HepG2 (cell line): ENCODE data around the gene LMF2. TPM values are rescaled to one million over a fixed set of nuclear protein-coding genes. Genes with fewer than 3 reads are reported as not detected.

Experiments
- AGO1 ChIP-seq: fragments of 200-400 bp; formaldehyde crosslinking; IDR thresholded peaks from 2 replicates; pipeline ENCODE4 v1.6.1; 2017; ENCODE audit warnings: mild to moderate bottlenecking, low read depth, low read length, moderate library complexity; ENCODE audit not compliant: poor library complexity, severe bottlenecking
- HNRNPK ChIP-seq: fragments of 200-400 bp; formaldehyde crosslinking; IDR thresholded peaks from 2 replicates; pipeline ENCODE4 v1.6.1; 2018; ENCODE audit warnings: low read length, low read depth, moderate library complexity, mild to moderate bottlenecking; ENCODE audit not compliant: poor library complexity, severe bottlenecking
- KDM5A ChIP-seq: fragments of 200-600 bp; sonication (generic); IDR thresholded peaks from 2 replicates; pipeline ENCODE4 v1.7.0; 2018; ENCODE audit warnings: antibody characterized with exemption, mild to moderate bottlenecking, low read length, borderline replicate concordance
- RFX5 ChIP-seq: IDR thresholded peaks from 2 replicates; pipeline ENCODE4 v1.6.1; 2011; ENCODE audit warnings: low read depth, low read length, improper control_type of control experiment
- RORA ChIP-seq: sonication (generic); formaldehyde crosslinking; IDR thresholded peaks from 2 replicates; pipeline ENCODE4 v1.5.0; 2020; ENCODE audit warnings: mild to moderate bottlenecking, missing genetic modification reagents, moderate library complexity
- ZBTB20 ChIP-seq: sonication (generic); formaldehyde crosslinking; IDR thresholded peaks from 2 replicates; pipeline ENCODE4 v1.8.1; 2023; ENCODE audit warnings: missing genetic modification reagents, low read depth, mild to moderate bottlenecking, borderline replicate concordance
- ZBTB34 ChIP-seq: sonication (generic); formaldehyde crosslinking; IDR thresholded peaks from 2 replicates; pipeline ENCODE4 v1.8.0; 2022; ENCODE audit warnings: mild to moderate bottlenecking, missing genetic modification reagents
- ZC3H13 ChIP-seq: sonication (generic); formaldehyde crosslinking; IDR thresholded peaks from 2 replicates; pipeline ENCODE4 v1.8.1; 2023; ENCODE audit warnings: mild to moderate bottlenecking, missing genetic modification reagents, moderate library complexity
- ZFP90 ChIP-seq: sonication (generic); formaldehyde crosslinking; IDR thresholded peaks from 2 replicates; pipeline ENCODE4 v1.8.0; 2022; ENCODE audit warnings: missing genetic modification reagents, mild to moderate bottlenecking, inconsistent platforms, borderline replicate concordance
- ZNF230 ChIP-seq: sonication (generic); formaldehyde crosslinking; IDR thresholded peaks from 2 replicates; pipeline ENCODE4 v1.4.0; 2020; ENCODE audit warnings: mild to moderate bottlenecking, missing genetic modification reagents
- polyA plus RNA-seq, 8 experiments: library from polyadenylated mRNA; depleted of rRNA in 3 of 8; stranded (reverse) in 7 of 8; unstranded in 1 of 8; fragments of >200 nt; fragmentation: Illumina TruSeq in 4 of 8; extraction: Trizol in 4 of 8; gene quantifications; 2 replicates each; pipeline versions ENCODE4 v1.2.1 to v1.2.3, GENCODE V29; 2011 to 2016; ENCODE audit warnings: low read depth in 4 of 8, missing spikeins in 1 of 8, mixed read lengths in 1 of 8; ENCODE audit not compliant: insufficient read depth in 1 of 8
- total RNA-seq, 5 experiments: library from RNA; depleted of rRNA; stranded (reverse); fragments of >200 nt; fragmentation: Illumina TruSeq; extraction: Trizol; gene quantifications; 2 replicates each; pipeline ENCODE4 v1.2.3, GENCODE V29; 2016; ENCODE audit warnings: low read depth in 1 of 5
- TF ChIP-seq, protein P1 (sequence below): sonication (generic); formaldehyde crosslinking; IDR thresholded peaks from 2 replicates; pipeline ENCODE4 v1.5.0; 2020; ENCODE audit warnings: missing genetic modification reagents, mild to moderate bottlenecking, borderline replicate concordance
- TF ChIP-seq, protein P2 (sequence below): sonication (generic); formaldehyde crosslinking; IDR thresholded peaks from 2 replicates; pipeline ENCODE4 v1.5.0; 2020; ENCODE audit warnings: missing genetic modification reagents
- TF ChIP-seq, protein P3 (sequence below): sonication (generic); formaldehyde crosslinking; IDR thresholded peaks from 2 replicates; pipeline ENCODE4 v1.8.0; 2022; ENCODE audit warnings: low read depth, missing genetic modification reagents
- TF ChIP-seq, protein P4 (sequence below), 2 experiments: fragments of 450-650 bp in 1 of 2; sonication (generic) in 1 of 2; formaldehyde crosslinking in 1 of 2; IDR thresholded peaks; 2 replicates each; pipeline versions ENCODE4 v1.6.1 to v1.8.0; 2016 to 2022; ENCODE audit warnings: antibody characterized with exemption in 1 of 2, mild to moderate bottlenecking in 1 of 2, missing genetic modification reagents in 1 of 2

LMF2 gene
- total and polyA plus RNA-seq, 2 of the 13 experiments (the other 11 are each of a cell fraction or from before 2014, with no cell fraction given) = 23.3 to 30.6 TPM

DNA sequence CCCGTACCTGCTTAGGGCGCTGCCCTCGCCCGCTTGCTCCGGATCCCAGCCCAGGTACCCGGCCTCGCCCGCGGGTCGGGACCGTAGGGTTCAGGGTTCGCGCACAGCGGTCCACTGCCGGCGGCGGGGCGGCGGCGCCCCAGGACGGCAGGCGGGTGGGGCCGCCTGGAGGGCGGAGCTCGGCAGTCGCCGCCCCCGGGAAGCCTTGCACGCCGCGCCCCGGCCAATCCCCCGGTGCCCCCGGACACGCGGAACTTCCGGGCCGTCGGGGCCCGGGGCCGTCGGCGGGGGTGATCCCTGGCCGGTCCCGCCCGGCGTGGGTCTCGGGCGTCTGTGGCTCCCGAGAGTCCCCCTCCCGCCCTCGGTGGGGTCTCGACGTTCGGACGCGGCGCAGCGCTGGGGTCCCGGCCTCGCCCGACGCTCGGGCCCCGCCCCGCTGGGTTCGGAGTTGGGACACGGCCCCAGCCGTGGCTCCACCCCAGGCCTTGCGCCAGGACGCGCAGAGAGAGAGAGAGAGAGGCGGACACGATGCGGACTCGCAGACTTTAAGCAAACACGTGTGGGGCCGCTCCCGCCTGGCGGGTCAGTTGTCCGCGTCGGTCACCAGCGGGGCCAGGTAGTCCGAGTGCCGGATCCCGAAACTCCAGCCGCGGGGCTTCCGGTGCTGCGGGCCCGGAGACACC, 22.5 kb upstream of the LMF2 start, which contains the start of gene TYMP (continued):
- no peak for TF ChIP-seq AGO1
- TF ChIP-seq ZBTB34 (CRISPR knock-in tag) = no peak
- TF ChIP-seq, protein P1, sequence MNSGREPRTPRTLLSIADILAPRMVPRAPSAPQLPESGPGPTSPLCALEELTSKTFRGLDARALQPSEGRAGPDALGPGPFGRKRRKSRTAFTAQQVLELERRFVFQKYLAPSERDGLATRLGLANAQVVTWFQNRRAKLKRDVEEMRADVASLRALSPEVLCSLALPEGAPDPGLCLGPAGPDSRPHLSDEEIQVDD = no peak
- TF ChIP-seq HNRNPK = peak; percentile 71
- TF ChIP-seq RORA = no peak
- no peak for TF ChIP-seq ZNF230 (CRISPR knock-in tag)
- no peak for TF ChIP-seq RFX5
- no peak for TF ChIP-seq ZBTB20 (CRISPR knock-in tag)
- TF ChIP-seq, protein P2, sequence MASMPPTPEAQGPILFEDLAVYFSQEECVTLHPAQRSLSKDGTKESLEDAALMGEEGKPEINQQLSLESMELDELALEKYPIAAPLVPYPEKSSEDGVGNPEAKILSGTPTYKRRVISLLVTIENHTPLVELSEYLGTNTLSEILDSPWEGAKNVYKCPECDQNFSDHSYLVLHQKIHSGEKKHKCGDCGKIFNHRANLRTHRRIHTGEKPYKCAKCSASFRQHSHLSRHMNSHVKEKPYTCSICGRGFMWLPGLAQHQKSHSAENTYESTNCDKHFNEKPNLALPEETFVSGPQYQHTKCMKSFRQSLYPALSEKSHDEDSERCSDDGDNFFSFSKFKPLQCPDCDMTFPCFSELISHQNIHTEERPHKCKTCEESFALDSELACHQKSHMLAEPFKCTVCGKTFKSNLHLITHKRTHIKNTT (CRISPR knock-in tag) = no peak
- TF ChIP-seq, protein P3, sequence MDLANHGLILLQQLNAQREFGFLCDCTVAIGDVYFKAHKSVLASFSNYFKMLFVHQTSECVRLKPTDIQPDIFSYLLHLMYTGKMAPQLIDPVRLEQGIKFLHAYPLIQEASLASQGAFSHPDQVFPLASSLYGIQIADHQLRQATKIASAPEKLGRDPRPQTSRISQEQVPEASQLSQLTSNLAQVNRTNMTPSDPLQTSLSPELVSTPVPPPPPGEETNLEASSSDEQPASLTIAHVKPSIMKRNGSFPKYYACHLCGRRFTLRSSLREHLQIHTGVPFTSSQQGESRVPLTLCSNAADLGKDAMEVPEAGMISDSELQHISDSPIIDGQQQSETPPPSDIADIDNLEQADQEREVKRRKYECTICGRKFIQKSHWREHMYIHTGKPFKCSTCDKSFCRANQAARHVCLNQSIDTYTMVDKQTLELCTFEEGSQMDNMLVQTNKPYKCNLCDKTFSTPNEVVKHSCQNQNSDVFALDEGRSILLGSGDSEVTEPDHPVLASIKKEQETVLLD (CRISPR knock-in tag) = peak; percentile 63
- TF ChIP-seq KDM5A = no peak
- peak; percentile 18; the same call in 1 of the 2 replicates for TF ChIP-seq ZFP90 (CRISPR knock-in tag)
- TF ChIP-seq, protein P4, sequence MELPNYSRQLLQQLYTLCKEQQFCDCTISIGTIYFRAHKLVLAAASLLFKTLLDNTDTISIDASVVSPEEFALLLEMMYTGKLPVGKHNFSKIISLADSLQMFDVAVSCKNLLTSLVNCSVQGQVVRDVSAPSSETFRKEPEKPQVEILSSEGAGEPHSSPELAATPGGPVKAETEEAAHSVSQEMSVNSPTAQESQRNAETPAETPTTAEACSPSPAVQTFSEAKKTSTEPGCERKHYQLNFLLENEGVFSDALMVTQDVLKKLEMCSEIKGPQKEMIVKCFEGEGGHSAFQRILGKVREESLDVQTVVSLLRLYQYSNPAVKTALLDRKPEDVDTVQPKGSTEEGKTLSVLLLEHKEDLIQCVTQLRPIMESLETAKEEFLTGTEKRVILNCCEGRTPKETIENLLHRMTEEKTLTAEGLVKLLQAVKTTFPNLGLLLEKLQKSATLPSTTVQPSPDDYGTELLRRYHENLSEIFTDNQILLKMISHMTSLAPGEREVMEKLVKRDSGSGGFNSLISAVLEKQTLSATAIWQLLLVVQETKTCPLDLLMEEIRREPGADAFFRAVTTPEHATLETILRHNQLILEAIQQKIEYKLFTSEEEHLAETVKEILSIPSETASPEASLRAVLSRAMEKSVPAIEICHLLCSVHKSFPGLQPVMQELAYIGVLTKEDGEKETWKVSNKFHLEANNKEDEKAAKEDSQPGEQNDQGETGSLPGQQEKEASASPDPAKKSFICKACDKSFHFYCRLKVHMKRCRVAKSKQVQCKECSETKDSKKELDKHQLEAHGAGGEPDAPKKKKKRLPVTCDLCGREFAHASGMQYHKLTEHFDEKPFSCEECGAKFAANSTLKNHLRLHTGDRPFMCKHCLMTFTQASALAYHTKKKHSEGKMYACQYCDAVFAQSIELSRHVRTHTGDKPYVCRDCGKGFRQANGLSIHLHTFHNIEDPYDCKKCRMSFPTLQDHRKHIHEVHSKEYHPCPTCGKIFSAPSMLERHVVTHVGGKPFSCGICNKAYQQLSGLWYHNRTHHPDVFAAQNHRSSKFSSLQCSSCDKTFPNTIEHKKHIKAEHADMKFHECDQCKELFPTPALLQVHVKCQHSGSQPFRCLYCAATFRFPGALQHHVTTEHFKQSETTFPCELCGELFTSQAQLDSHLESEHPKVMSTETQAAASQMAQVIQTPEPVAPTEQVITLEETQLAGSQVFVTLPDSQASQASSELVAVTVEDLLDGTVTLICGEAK (IDR thresholded peaks at IDR 0.05) = no peak
- TF ChIP-seq, protein P4 (CRISPR knock-in tag; IDR thresholded peaks at IDR 0.05) = peak; percentile 39; the same call in 1 of the 2 replicates
- TF ChIP-seq ZC3H13 (CRISPR knock-in tag) = peak; percentile 80; the same call in 1 of the 2 replicates
